Lung (tissue), 12 donors: ENCODE data around the gene CCNE1. TPM values are rescaled to one million over a fixed set of nuclear protein-coding genes. Genes with fewer than 3 reads are reported as not detected.

ENCODE experiments used
- ATAC-seq: fragments of 200-7000 bp; cut with Tn5 transposase; one replicate; pipeline ENCODE4 v1.9.1; 2020; ENCODE audit warnings: moderate number of reproducible peaks; ENCODE audit not compliant: insufficient read depth, low FRiP score
- DNase-seq, 3 donors: peaks; one replicate each; pipeline ENCODE4 v3.0.0-alpha.2; 2013 to 2017
- H3K27ac ChIP-seq, 2 donors: one replicate each; pipeline ENCODE4 v1.5.1; 2013; ENCODE audit warnings: mild to moderate bottlenecking in 2 of 2, moderate library complexity in 2 of 2, control low read depth in 1 of 2, inconsistent platforms in 1 of 2, low read depth in 1 of 2, low read length in 1 of 2
- H3K27me3 ChIP-seq, 3 donors: one replicate each; pipeline ENCODE4 v1.5.1; 2013; ENCODE audit warnings: low read length in 2 of 3; ENCODE audit not compliant: control insufficient read depth in 3 of 3, insufficient read depth in 3 of 3
- H3K36me3 ChIP-seq, 4 donors: one replicate each; pipeline ENCODE4 v1.5.1; 2013; ENCODE audit warnings: low read length in 4 of 4, mild to moderate bottlenecking in 1 of 4, moderate library complexity in 1 of 4; ENCODE audit not compliant: control insufficient read depth in 4 of 4, insufficient read depth in 4 of 4
- H3K4me1 ChIP-seq, 5 donors: one replicate each; pipeline ENCODE4 v1.5.1; 2013; ENCODE audit warnings: low read length in 5 of 5, mild to moderate bottlenecking in 2 of 5, moderate library complexity in 1 of 5; ENCODE audit not compliant: control insufficient read depth in 5 of 5, insufficient read depth in 5 of 5
- H3K4me3 ChIP-seq: one replicate; pipeline ENCODE4 v1.5.1; 2013; ENCODE audit warnings: mild to moderate bottlenecking, control low read depth, moderate library complexity
- H3K9ac ChIP-seq, 2 donors: one replicate each; pipeline ENCODE4 v1.5.1; 2013; ENCODE audit warnings: low read length in 2 of 2, control low read depth in 1 of 2; ENCODE audit not compliant: insufficient read depth in 1 of 2
- H3K9me3 ChIP-seq, 4 donors: one replicate each; pipeline ENCODE4 v1.5.1; 2013; ENCODE audit warnings: low read length in 3 of 4, mild to moderate bottlenecking in 1 of 4, moderate library complexity in 1 of 4; ENCODE audit not compliant: control insufficient read depth in 4 of 4, insufficient read depth in 3 of 4
- CTCF ChIP-seq: IDR thresholded peaks from 2 replicates; pipeline ENCODE4 v1.5.1; 2012; ENCODE audit warnings: mild to moderate bottlenecking; ENCODE audit errors: control extremely low read depth, extremely low read depth
- WGBS, 2 donors: extraction: QIAGEN DNeasy Blood & Tissue Kit; methylation state at CpG; one replicate each; pipeline ENCODE4 v1.1.7; 2013; 5-methylcytosine and 5-hydroxymethylcytosine counted together
- polyA plus RNA-seq, 2 donors: library from polyadenylated mRNA; stranded (reverse); fragments of 200-250 nt; gene quantifications; one replicate each; pipeline ENCODE4 v1.2.1, GENCODE V29; 2013
- total RNA-seq, 2 donors: library from RNA; depleted of rRNA in 1 of 2; stranded (reverse); fragments of >200 nt in 1 of 2; gene quantifications; one replicate each; pipeline ENCODE4 v1.2.1, GENCODE V29; 2014 to 2021
- donor health status: control.
- donor health status: control.
- donor health status: Bipolar disorder and iron deficiency.
- donor health status: healthy.
- donor health status: DM: yes; HTN: yes; CAD: no.

Gene CCNE1
- total and polyA plus RNA-seq, 4 donors = 0.97 to 1.9 (median 1.4) TPM

- Histone ChIP-seq H3K4me3 (no peak overlapping the region), H3K36me3 (no peaks in the 10 kb centered on the region), H3K9ac (no peak overlapping the region), H3K4me1 (peaks cover 0 to 8% (median 0%) of the 10 kb centered on the region in 5 donors), H3K27ac (no peak overlapping the region), H3K9me3 (no peaks in the 10 kb centered on the region), H3K27me3 (peaks cover 0 to 19% (median 0%) of the 10 kb centered on the region in 3 donors)
- DNase-seq (peak; percentile 49 to 63 (median 62)), ATAC-seq (peak; percentile 62)
- TF ChIP-seq CTCF = peak; percentile 43
- WGBS, 2 donors = 2% methylated on average over 55 to 77 of the region's 77 CpGs
Measured at GRCh38 chr19:29873024-29873800, 61.4 kb downstream of the CCNE1 start.

Other genes with a start within 250 kb of the CCNE1 start
- 10 to 100 TPM; 46.6 to 68.5 TPM for gene POP4, start 205.7 kb upstream of the CCNE1 start, total RNA-seq
- 10 to 100 TPM; 56.0 to 82.5 TPM for gene POP4, start 205.7 kb upstream of the CCNE1 start, polyA plus RNA-seq
- gene PLEKHF1, start 146.5 kb upstream of the CCNE1 start, total RNA-seq = 10 to 100 TPM in 1 of 2 donors, 1 to 10 TPM in 1; 5.7 to 13.2 TPM
- 10 to 100 TPM in 1 of 2 donors, 1 to 10 TPM in 1; 8.9 to 11.9 TPM for gene PLEKHF1, start 146.5 kb upstream of the CCNE1 start, polyA plus RNA-seq
- 10 to 100 TPM; 19.3 to 26.0 TPM for gene C19orf12, start 96.7 kb upstream of the CCNE1 start, total RNA-seq
- 10 to 100 TPM; 11.4 to 16.1 TPM for gene C19orf12, start 96.7 kb upstream of the CCNE1 start, polyA plus RNA-seq
- gene URI1, start 130.2 kb downstream of the CCNE1 start, total RNA-seq = 10 to 100 TPM; 39.9 to 60.8 TPM
- gene URI1, start 130.2 kb downstream of the CCNE1 start, polyA plus RNA-seq = 10 to 100 TPM; 21.5 to 25.1 TPM